NCI-H510A treated with DMSO at 0.1 percent for 48 hours (cell line): ENCODE measurements around the gene OPN3.

Experiments
- DNase-seq: peaks from one replicate; lab custom pipeline; 2025; lab: John Stamatoyannopoulos, UW

OPN3 gene

GRCh38 chr1:241589521-241589920, 50.6 kb downstream of the OPN3 start:
- DNase-seq, result no peak

GRCh38 chr1:241586905-241587512, 53.2 kb downstream of the OPN3 start:
- DNase-seq, result no peak

- no peak for DNase-seq
Measured at GRCh38 chr1:241582921-241583321, 57.2 kb downstream of the OPN3 start.

- DNase-seq, result peak; percentile 13
Measured at GRCh38 chr1:241579434-241579833, 60.7 kb downstream of the OPN3 start.

- no peak for DNase-seq
Measured at GRCh38 chr1:241574154-241574553, 66.0 kb downstream of the OPN3 start.

- no peak for DNase-seq
Measured at GRCh38 chr1:241569848-241570247, 70.3 kb downstream of the OPN3 start.

GRCh38 chr1:241560849-241561187, 79.4 kb downstream of the OPN3 start:
- DNase-seq, result no peak

GRCh38 chr1:241560146-241560848, 79.9 kb downstream of the OPN3 start:
- DNase-seq, result no peak

GRCh38 chr1:241557551-241558193, 82.5 kb downstream of the OPN3 start:
- DNase-seq, result no peak

GRCh38 chr1:241557031-241557430, 83.1 kb downstream of the OPN3 start:
- no peak for DNase-seq

- DNase-seq, result no peak
Measured at GRCh38 chr1:241555526-241555925, 84.6 kb downstream of the OPN3 start.

- no peak for DNase-seq
Measured at GRCh38 chr1:241553886-241554592, 86.1 kb downstream of the OPN3 start.

- DNase-seq, result no peak
Measured at GRCh38 chr1:241551759-241552638, 88.2 kb downstream of the OPN3 start.

- no peak for DNase-seq
Measured at GRCh38 chr1:241550318-241550717, 89.9 kb downstream of the OPN3 start.

GRCh38 chr1:241548008-241548407, 92.2 kb downstream of the OPN3 start:
- DNase-seq, result no peak
